HEK293 (cell line): ENCODE results near the gene DNAH1.

ENCODE experiments used
- CTCF ChIA-PET: fragments of 350-600 bp; formaldehyde crosslinking; extraction: SDS; loops from one replicate; lab custom pipeline; 2021; ENCODE audit warnings: antibody characterized with exemption; lab: Yijun Ruan, JAX
- POLR2A ChIA-PET: fragments of 300-600 bp; formaldehyde crosslinking; extraction: SDS; loops from one replicate; lab custom pipeline; 2020; ENCODE audit warnings: antibody characterized with exemption, inconsistent platforms; lab: Yijun Ruan, JAX
- H3K27ac ChIP-seq: fragments of 200-500 bp; sonication (Bioruptor generic); 2 replicates; pipeline ENCODE4 v1.5.1; 2014; ENCODE audit warnings: low read depth, low read length, control low read depth, inconsistent platforms; ENCODE audit errors: extremely low read depth
- H3K36me3 ChIP-seq, 2 experiments: fragments of 200-500 bp in 1 of 2; sonication (Bioruptor generic) in 1 of 2; 1 replicate in 1 of 2; 2 replicates in 1 of 2; pipeline ENCODE4 v1.5.1; 2014 to 2017; ENCODE audit warnings: inconsistent platforms in 2 of 2, low read length in 2 of 2; ENCODE audit not compliant: control insufficient read depth in 2 of 2, insufficient read depth in 1 of 2
- H3K4me1 ChIP-seq: fragments of 200-500 bp; sonication (Bioruptor generic); 2 replicates; pipeline ENCODE4 v1.5.1; 2014; ENCODE audit warnings: mild to moderate bottlenecking, low read length, inconsistent platforms; ENCODE audit not compliant: control insufficient read depth, insufficient read depth
- H3K4me3 ChIP-seq: 2 replicates; pipeline ENCODE4 v1.5.1; 2011; ENCODE audit warnings: low read depth, mild to moderate bottlenecking, control low read depth, low read length, moderate library complexity
- H3K9me3 ChIP-seq: fragments of 200-500 bp; sonication (Bioruptor generic); 2 replicates; pipeline ENCODE4 v1.5.1; 2014; ENCODE audit warnings: low read depth, low read length, inconsistent platforms; ENCODE audit not compliant: control insufficient read depth, insufficient read depth
- BCL11A ChIP-seq: fragments of 450-650 bp; formaldehyde crosslinking; IDR thresholded peaks from 2 replicates; pipeline ENCODE4 v1.5.1; 2016; ENCODE audit warnings: low read depth, missing biosample characterization, missing genetic modification characterization
- BCL11B ChIP-seq: fragments of 450-650 bp; formaldehyde crosslinking; IDR thresholded peaks from 2 replicates; pipeline ENCODE4 v1.5.1; 2016; ENCODE audit warnings: low read depth, missing biosample characterization, missing genetic modification characterization
- BCL6B ChIP-seq: fragments of 450-650 bp; formaldehyde crosslinking; IDR thresholded peaks from 2 replicates; pipeline ENCODE4 v1.5.1; 2017; ENCODE audit warnings: missing biosample characterization, missing genetic modification characterization
- EGR2 ChIP-seq: fragments of 450-650 bp; formaldehyde crosslinking; IDR thresholded peaks from 2 replicates; pipeline ENCODE4 v1.5.1; 2016; ENCODE audit warnings: low read depth, missing biosample characterization, missing genetic modification characterization
- INSM2 ChIP-seq: fragments of 450-650 bp; formaldehyde crosslinking; IDR thresholded peaks from 2 replicates; pipeline ENCODE4 v1.5.1; 2016; ENCODE audit warnings: missing biosample characterization, missing genetic modification characterization
- PRDM6 ChIP-seq: fragments of 450-650 bp; formaldehyde crosslinking; IDR thresholded peaks from 2 replicates; pipeline ENCODE4 v1.5.1; 2017; ENCODE audit warnings: missing biosample characterization, missing genetic modification characterization
- SP3 ChIP-seq: fragments of 450-650 bp; formaldehyde crosslinking; IDR thresholded peaks from 2 replicates; pipeline ENCODE4 v1.5.1; 2016; ENCODE audit warnings: missing biosample characterization, missing genetic modification characterization
- SP7 ChIP-seq: fragments of 450-650 bp; formaldehyde crosslinking; IDR thresholded peaks from 2 replicates; pipeline ENCODE4 v1.5.1; 2016; ENCODE audit warnings: missing biosample characterization, missing genetic modification characterization
- ZFP41 ChIP-seq: fragments of 450-650 bp; formaldehyde crosslinking; IDR thresholded peaks from 2 replicates; pipeline ENCODE4 v1.5.1; 2016; ENCODE audit warnings: missing biosample characterization, missing genetic modification characterization, borderline replicate concordance
- ZNF146 ChIP-seq: fragments of 450-650 bp; formaldehyde crosslinking; IDR thresholded peaks from 2 replicates; pipeline ENCODE4 v1.5.1; 2016; ENCODE audit warnings: missing biosample characterization, missing genetic modification characterization
- ZNF174 ChIP-seq: fragments of 450-650 bp; formaldehyde crosslinking; IDR thresholded peaks from 2 replicates; pipeline ENCODE4 v1.5.0; 2017; ENCODE audit warnings: missing biosample characterization, mild to moderate bottlenecking, missing genetic modification characterization
- ZNF239 ChIP-seq: fragments of 450-650 bp; formaldehyde crosslinking; IDR thresholded peaks from 2 replicates; pipeline ENCODE4 v1.5.1; 2016; ENCODE audit warnings: missing biosample characterization, missing genetic modification characterization
- ZNF266 ChIP-seq: fragments of 450-650 bp; formaldehyde crosslinking; IDR thresholded peaks from 2 replicates; pipeline ENCODE4 v1.5.1; 2016; ENCODE audit warnings: missing biosample characterization, missing genetic modification characterization, low read depth
- ZNF426 ChIP-seq: fragments of 450-650 bp; formaldehyde crosslinking; IDR thresholded peaks from 2 replicates; pipeline ENCODE4 v1.5.1; 2017; ENCODE audit warnings: missing biosample characterization, missing genetic modification characterization, mild to moderate bottlenecking, inconsistent platforms, moderate library complexity
- ZNF521 ChIP-seq: fragments of 450-650 bp; formaldehyde crosslinking; IDR thresholded peaks from 2 replicates; pipeline ENCODE4 v1.5.1; 2017; ENCODE audit warnings: missing biosample characterization, mild to moderate bottlenecking, missing genetic modification characterization
- ZNF544 ChIP-seq: fragments of 450-650 bp; formaldehyde crosslinking; IDR thresholded peaks from 2 replicates; pipeline ENCODE4 v1.5.0; 2017; ENCODE audit warnings: missing biosample characterization, missing genetic modification characterization
- ZNF548 ChIP-seq: fragments of 450-650 bp; formaldehyde crosslinking; IDR thresholded peaks from 2 replicates; pipeline ENCODE4 v1.5.1; 2016; ENCODE audit warnings: missing biosample characterization, missing genetic modification characterization
- ZNF571 ChIP-seq: fragments of 450-650 bp; formaldehyde crosslinking; IDR thresholded peaks from 2 replicates; pipeline ENCODE4 v1.5.0; 2017; ENCODE audit warnings: missing biosample characterization, missing genetic modification characterization

DNAH1 gene

GRCh38 chr3:52356126-52356525 is 40.0 kb downstream of the DNAH1 start:
- TF ChIP-seq PRDM6 (tag by site-specific recombination) (no peak), ZNF548 (tag by site-specific recombination) (no peak), SP7 (tag by site-specific recombination) (no peak), BCL6B (no peak), BCL11B (tag by site-specific recombination) (no peak), ZNF174 (no peak), ZNF239 (no peak), ZNF544 (no peak), EGR2 (tag by site-specific recombination) (no peak), BCL11A (tag by site-specific recombination) (no peak), ZNF146 (tag by site-specific recombination) (no peak), ZNF426 (tag by site-specific recombination) (no peak), INSM2 (no peak), ZNF571 (tag by site-specific recombination) (no peak), ZNF266 (tag by site-specific recombination) (no peak), ZNF521 (tag by site-specific recombination) (no peak), ZFP41 (tag by site-specific recombination) (no peak)
- Histone ChIP-seq H3K36me3 (peaks cover 0 to 8% of the 10 kb centered on the region in 2 experiments; a peak in 1 of 3 replicates), H3K27ac (no peak overlapping the region), H3K9me3 (no peaks in the 10 kb centered on the region), H3K4me3 (no peak overlapping the region), H3K4me1 (no peaks in the 10 kb centered on the region)
- CTCF ChIA-PET = no interaction called here
- POLR2A ChIA-PET = interaction anchor here (0.5 kb wide), 1 partner anchor 62 kb away, joined by 3 read pairs; no protein-coding TSS in a partner anchor

GRCh38 chr3:52357151-52358080 is 41.3 kb downstream of the DNAH1 start:
- POLR2A ChIA-PET = no interaction called here
- peak; percentile 85; the same call in 1 of the 2 replicates for TF ChIP-seq ZNF239
- no peak for TF ChIP-seq SP3

More at GRCh38 chr3:52357151-52358080, 41.3 kb downstream of the DNAH1 start:
- Histone ChIP-seq H3K9me3 (no peaks in the 10 kb centered on the region), H3K27ac (no peak overlapping the region), H3K4me3 (no peak overlapping the region), H3K36me3 (peaks cover 0 to 3% of the 10 kb centered on the region in 2 experiments; a peak in 1 of 3 replicates), H3K4me1 (no peaks in the 10 kb centered on the region)
- CTCF ChIA-PET = no interaction called here
